SK-N-SH (cell line): ENCODE results near the gene DCX. TPM values are rescaled to one million over a fixed set of nuclear protein-coding genes. Genes with fewer than 3 reads are reported as not detected.

Experiments
- CTCF ChIA-PET: fragments of 300-600, 350-600 bp; formaldehyde crosslinking; extraction: SDS; loops from one replicate; lab custom pipeline; 2021; lab: Yijun Ruan, JAX
- POLR2A ChIA-PET: fragments of 350-600 bp; sonication (Branson Sonifier 250); formaldehyde crosslinking; extraction: SDS; loops from one replicate; lab custom pipeline; 2020; ENCODE audit warnings: antibody characterized with exemption, inconsistent platforms; lab: Yijun Ruan, JAX
- DNase-seq: peaks from one replicate; pipeline ENCODE4 v3.0.0; 2012
- H2AFZ ChIP-seq: fragments of 200-600 bp; sonication (generic); 2 replicates; pipeline ENCODE4 v1.8.1; 2016; ENCODE audit warnings: antibody characterized with exemption, mild to moderate bottlenecking, low read depth
- H3F3A ChIP-seq: fragments of 200-600 bp; sonication (generic); replicated peaks from 2 replicates; pipeline ENCODE3; 2016; ENCODE audit warnings: antibody characterized with exemption, mild to moderate bottlenecking; ENCODE audit not compliant: insufficient read depth
- H3K27ac ChIP-seq, 2 experiments: fragments of 200-500 bp in 1 of 2; fragments of 200-600 bp in 1 of 2; sonication (Bioruptor generic) in 1 of 2; sonication (generic), shearing (Covaris generic) in 1 of 2; 2 replicates each; pipeline versions ENCODE4 v1.5.1 to v1.6.1; 2014 to 2016; ENCODE audit warnings: low read depth in 2 of 2, inconsistent platforms in 1 of 2, low read length in 1 of 2, mild to moderate bottlenecking in 1 of 2, mixed read lengths in 1 of 2
- H3K27me3 ChIP-seq: fragments of 200-600 bp; sonication (generic), shearing (Covaris generic); 2 replicates; pipeline ENCODE4 v1.6.1; 2016; ENCODE audit warnings: mixed run types; ENCODE audit not compliant: insufficient read depth
- H3K36me3 ChIP-seq, 2 experiments: fragments of 200-500 bp in 1 of 2; fragments of 200-600 bp in 1 of 2; sonication (Bioruptor generic) in 1 of 2; sonication (generic) in 1 of 2; replicated peaks in 1 of 2; 2 replicates each; pipeline versions ENCODE3 to v1.5.1; 2014 to 2016; ENCODE audit warnings: low read length in 1 of 2, mild to moderate bottlenecking in 1 of 2; ENCODE audit not compliant: insufficient read depth in 2 of 2, control insufficient read depth in 1 of 2
- H3K4me1 ChIP-seq, 2 experiments: fragments of 200-500 bp in 1 of 2; fragments of 200-600 bp in 1 of 2; sonication (Bioruptor generic) in 1 of 2; sonication (generic), shearing (Covaris generic) in 1 of 2; 2 replicates each; pipeline versions ENCODE4 v1.5.1 to v1.6.1; 2014 to 2016; ENCODE audit warnings: low read depth in 1 of 2, low read length in 1 of 2, mixed run types in 1 of 2; ENCODE audit not compliant: insufficient read depth in 2 of 2, control insufficient read depth in 1 of 2
- H3K4me2 ChIP-seq: fragments of 200-600 bp; sonication (generic), shearing (Covaris generic); 2 replicates; pipeline ENCODE4 v1.6.1; 2017; ENCODE audit warnings: mixed run types
- H3K4me3 ChIP-seq, 2 experiments: fragments of 200-500 bp in 1 of 2; fragments of 200-600 bp in 1 of 2; sonication (Bioruptor generic) in 1 of 2; sonication (generic), shearing (Covaris generic) in 1 of 2; 2 replicates each; pipeline versions ENCODE4 v1.5.1 to v1.8.1; 2014 to 2016; ENCODE audit warnings: low read depth in 2 of 2, inconsistent platforms in 1 of 2, low read length in 1 of 2, mild to moderate bottlenecking in 1 of 2, mixed read lengths in 1 of 2, moderate library complexity in 1 of 2
- H3K79me2 ChIP-seq: fragments of 200-600 bp; sonication (generic); 2 replicates; pipeline ENCODE4 v1.8.1; 2017; ENCODE audit warnings: mild to moderate bottlenecking; ENCODE audit not compliant: insufficient read depth
- H3K9ac ChIP-seq: fragments of 200-600 bp; sonication (generic); 2 replicates; pipeline ENCODE4 v1.6.1; 2017; ENCODE audit warnings: mixed run types
- H3K9me2 ChIP-seq: fragments of 200-600 bp; sonication (generic); 2 replicates; pipeline ENCODE4 v1.6.1; 2017; ENCODE audit warnings: mixed run types
- H3K9me3 ChIP-seq: fragments of 200-600 bp; sonication (generic); 2 replicates; pipeline ENCODE4 v1.6.1; 2017; ENCODE audit warnings: mixed run types, mild to moderate bottlenecking, moderate library complexity
- H4K20me1 ChIP-seq: fragments of 200-600 bp; sonication (generic); 2 replicates; pipeline ENCODE4 v1.6.1; 2017; ENCODE audit warnings: mild to moderate bottlenecking, mixed run types; ENCODE audit not compliant: insufficient read depth
- EP300 ChIP-seq, 2 experiments: IDR thresholded peaks; 2 replicates each; pipeline versions ENCODE4 v1.4.0 to v1.6.1; 2012; ENCODE audit warnings: borderline replicate concordance in 1 of 2, low read depth in 1 of 2, low read length in 1 of 2
- FOXJ3 ChIP-seq: sonication (generic); formaldehyde crosslinking; IDR thresholded peaks from 2 replicates; pipeline ENCODE4 v1.5.1; 2020; ENCODE audit warnings: mild to moderate bottlenecking, missing genetic modification reagents
- FOXM1 ChIP-seq: IDR thresholded peaks from 2 replicates; pipeline ENCODE4 v1.4.0; 2012; ENCODE audit warnings: low read depth, mild to moderate bottlenecking
- GATA2 ChIP-seq: sonication (generic); formaldehyde crosslinking; IDR thresholded peaks from 2 replicates; pipeline ENCODE4 v1.5.0; 2020; ENCODE audit warnings: mild to moderate bottlenecking, missing genetic modification reagents
- MXI1 ChIP-seq: IDR thresholded peaks from 2 replicates; pipeline ENCODE4 v1.6.1; 2012; ENCODE audit warnings: mild to moderate bottlenecking, low read depth, low read length, improper control_type of control experiment
- NFIC ChIP-seq: IDR thresholded peaks from 2 replicates; pipeline ENCODE4 v1.4.0; 2012; ENCODE audit warnings: borderline replicate concordance
- RXRA ChIP-seq: IDR thresholded peaks from 2 replicates; pipeline ENCODE4 v1.4.0; 2012; ENCODE audit warnings: low read depth, mild to moderate bottlenecking, borderline replicate concordance
- TCF12 ChIP-seq: IDR thresholded peaks from 2 replicates; pipeline ENCODE4 v1.4.0; 2012
- TEAD4 ChIP-seq: IDR thresholded peaks from 2 replicates; pipeline ENCODE4 v1.4.0; 2012; ENCODE audit warnings: mild to moderate bottlenecking, borderline replicate concordance; ENCODE audit not compliant: insufficient read depth
- WGBS: methylation state at CpG from one replicate; pipeline ENCODE4 v1.1.6; 2017; ENCODE audit warnings: low lambda C conversion rate; 5-methylcytosine and 5-hydroxymethylcytosine counted together
- polyA plus RNA-seq, 3 experiments: library from polyadenylated mRNA; depleted of rRNA; stranded (reverse); fragments of >200 nt; gene quantifications; 2 replicates each; pipeline ENCODE4 v1.2.3, GENCODE V29; 2012
- TF ChIP-seq, protein P1 (sequence below): IDR thresholded peaks from 2 replicates; pipeline ENCODE4; 2012
- TF ChIP-seq, protein P2 (sequence below): fragments of 200-600 bp; sonication (generic); IDR thresholded peaks from 2 replicates; pipeline ENCODE4 v1.6.1; 2017; ENCODE audit warnings: antibody characterized with exemption, mild to moderate bottlenecking, moderate library complexity
- TF ChIP-seq, protein P3 (sequence below): IDR thresholded peaks from 2 replicates; pipeline ENCODE4 v1.4.0; 2012; ENCODE audit warnings: low read depth, borderline replicate concordance
- TF ChIP-seq, protein P4 (sequence below): IDR thresholded peaks from 2 replicates; pipeline ENCODE4 v1.6.1; 2012; ENCODE audit warnings: mild to moderate bottlenecking, low read depth, low read length, moderate library complexity
- TF ChIP-seq, protein P5 (sequence below): fragments of 150-350 bp; IDR thresholded peaks from 2 replicates; pipeline ENCODE4 v1.6.1; 2017; ENCODE audit warnings: antibody characterized with exemption, low read length, low read depth, borderline replicate concordance

Gene DCX
- polyA plus RNA-seq, 1 of the 3 experiments (the other 2 are of a cell fraction) = 0.26 TPM

DNA sequence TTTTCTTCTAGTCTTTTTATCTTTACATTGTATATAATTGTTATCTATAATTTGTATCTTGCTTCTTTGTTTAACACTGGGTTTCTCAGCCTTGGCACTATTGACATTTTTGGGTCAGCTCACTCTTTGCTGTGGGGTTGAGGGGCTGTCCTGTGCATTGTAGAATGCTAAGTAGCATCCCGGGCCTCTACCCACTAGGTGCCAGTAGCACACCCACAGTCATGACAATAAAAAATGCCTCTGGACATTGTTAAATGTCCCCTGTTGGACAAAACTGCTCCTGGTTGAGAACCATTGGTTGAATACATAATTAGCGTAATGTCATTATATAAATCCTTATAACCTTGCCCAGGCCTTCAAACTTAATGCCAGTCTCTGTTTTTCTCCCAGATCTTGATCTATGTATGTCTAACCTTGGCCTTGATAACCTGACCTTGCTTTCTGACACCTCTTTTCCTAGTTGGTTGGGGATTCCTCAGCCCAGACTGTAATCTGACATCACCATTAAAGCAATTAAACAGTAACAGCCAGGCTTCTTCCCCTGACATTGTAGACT, 46.1 kb downstream of the DCX start (continued):
- TF ChIP-seq, protein P1, sequence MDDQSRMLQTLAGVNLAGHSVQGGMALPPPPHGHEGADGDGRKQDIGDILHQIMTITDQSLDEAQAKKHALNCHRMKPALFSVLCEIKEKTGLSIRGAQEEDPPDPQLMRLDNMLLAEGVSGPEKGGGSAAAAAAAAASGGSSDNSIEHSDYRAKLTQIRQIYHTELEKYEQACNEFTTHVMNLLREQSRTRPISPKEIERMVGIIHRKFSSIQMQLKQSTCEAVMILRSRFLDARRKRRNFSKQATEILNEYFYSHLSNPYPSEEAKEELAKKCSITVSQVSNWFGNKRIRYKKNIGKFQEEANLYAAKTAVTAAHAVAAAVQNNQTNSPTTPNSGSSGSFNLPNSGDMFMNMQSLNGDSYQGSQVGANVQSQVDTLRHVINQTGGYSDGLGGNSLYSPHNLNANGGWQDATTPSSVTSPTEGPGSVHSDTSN = no peak
- TF ChIP-seq, protein P2, sequence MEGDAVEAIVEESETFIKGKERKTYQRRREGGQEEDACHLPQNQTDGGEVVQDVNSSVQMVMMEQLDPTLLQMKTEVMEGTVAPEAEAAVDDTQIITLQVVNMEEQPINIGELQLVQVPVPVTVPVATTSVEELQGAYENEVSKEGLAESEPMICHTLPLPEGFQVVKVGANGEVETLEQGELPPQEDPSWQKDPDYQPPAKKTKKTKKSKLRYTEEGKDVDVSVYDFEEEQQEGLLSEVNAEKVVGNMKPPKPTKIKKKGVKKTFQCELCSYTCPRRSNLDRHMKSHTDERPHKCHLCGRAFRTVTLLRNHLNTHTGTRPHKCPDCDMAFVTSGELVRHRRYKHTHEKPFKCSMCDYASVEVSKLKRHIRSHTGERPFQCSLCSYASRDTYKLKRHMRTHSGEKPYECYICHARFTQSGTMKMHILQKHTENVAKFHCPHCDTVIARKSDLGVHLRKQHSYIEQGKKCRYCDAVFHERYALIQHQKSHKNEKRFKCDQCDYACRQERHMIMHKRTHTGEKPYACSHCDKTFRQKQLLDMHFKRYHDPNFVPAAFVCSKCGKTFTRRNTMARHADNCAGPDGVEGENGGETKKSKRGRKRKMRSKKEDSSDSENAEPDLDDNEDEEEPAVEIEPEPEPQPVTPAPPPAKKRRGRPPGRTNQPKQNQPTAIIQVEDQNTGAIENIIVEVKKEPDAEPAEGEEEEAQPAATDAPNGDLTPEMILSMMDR = no peak
- TF ChIP-seq, protein P3, sequence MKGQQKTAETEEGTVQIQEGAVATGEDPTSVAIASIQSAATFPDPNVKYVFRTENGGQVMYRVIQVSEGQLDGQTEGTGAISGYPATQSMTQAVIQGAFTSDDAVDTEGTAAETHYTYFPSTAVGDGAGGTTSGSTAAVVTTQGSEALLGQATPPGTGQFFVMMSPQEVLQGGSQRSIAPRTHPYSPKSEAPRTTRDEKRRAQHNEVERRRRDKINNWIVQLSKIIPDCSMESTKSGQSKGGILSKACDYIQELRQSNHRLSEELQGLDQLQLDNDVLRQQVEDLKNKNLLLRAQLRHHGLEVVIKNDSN = no peak
- TF ChIP-seq TCF12 (no peak; the same call in 1 of the 2 replicates), NFIC (no peak), TEAD4 (no peak), RXRA (no peak), FOXM1 (no peak), MXI1 (no peak), FOXJ3 (no peak)
- TF ChIP-seq, protein P4, sequence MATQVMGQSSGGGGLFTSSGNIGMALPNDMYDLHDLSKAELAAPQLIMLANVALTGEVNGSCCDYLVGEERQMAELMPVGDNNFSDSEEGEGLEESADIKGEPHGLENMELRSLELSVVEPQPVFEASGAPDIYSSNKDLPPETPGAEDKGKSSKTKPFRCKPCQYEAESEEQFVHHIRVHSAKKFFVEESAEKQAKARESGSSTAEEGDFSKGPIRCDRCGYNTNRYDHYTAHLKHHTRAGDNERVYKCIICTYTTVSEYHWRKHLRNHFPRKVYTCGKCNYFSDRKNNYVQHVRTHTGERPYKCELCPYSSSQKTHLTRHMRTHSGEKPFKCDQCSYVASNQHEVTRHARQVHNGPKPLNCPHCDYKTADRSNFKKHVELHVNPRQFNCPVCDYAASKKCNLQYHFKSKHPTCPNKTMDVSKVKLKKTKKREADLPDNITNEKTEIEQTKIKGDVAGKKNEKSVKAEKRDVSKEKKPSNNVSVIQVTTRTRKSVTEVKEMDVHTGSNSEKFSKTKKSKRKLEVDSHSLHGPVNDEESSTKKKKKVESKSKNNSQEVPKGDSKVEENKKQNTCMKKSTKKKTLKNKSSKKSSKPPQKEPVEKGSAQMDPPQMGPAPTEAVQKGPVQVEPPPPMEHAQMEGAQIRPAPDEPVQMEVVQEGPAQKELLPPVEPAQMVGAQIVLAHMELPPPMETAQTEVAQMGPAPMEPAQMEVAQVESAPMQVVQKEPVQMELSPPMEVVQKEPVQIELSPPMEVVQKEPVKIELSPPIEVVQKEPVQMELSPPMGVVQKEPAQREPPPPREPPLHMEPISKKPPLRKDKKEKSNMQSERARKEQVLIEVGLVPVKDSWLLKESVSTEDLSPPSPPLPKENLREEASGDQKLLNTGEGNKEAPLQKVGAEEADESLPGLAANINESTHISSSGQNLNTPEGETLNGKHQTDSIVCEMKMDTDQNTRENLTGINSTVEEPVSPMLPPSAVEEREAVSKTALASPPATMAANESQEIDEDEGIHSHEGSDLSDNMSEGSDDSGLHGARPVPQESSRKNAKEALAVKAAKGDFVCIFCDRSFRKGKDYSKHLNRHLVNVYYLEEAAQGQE = no peak

DNA sequence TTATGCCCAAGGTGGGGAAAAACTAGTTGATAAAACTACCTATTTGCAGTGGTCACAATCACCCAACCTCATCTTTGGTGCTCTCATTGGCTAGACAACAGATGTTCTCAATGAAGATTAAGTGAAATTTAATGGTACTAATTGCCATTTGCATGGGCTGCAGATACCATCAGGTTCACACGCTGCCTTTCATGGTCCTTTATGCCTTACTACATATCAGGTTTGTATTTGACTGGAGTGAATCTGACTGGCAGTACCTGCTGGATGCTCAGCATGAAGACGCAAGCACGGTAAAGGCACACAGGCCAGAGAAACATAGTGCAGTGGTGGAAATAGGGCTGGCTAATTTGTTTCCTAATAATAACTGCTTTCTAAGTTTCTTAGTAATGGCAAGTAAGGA, 48.3 kb downstream of the DCX start:
- H3K9me2 ChIP-seq = no peaks in the 10 kb centered on the region

More for the DNA sequence above, 48.3 kb downstream of the DCX start:
- no peaks in the 10 kb centered on the region for H4K20me1 ChIP-seq
- no peaks in the 10 kb centered on the region for H3K79me2 ChIP-seq
- TF ChIP-seq, protein P5, sequence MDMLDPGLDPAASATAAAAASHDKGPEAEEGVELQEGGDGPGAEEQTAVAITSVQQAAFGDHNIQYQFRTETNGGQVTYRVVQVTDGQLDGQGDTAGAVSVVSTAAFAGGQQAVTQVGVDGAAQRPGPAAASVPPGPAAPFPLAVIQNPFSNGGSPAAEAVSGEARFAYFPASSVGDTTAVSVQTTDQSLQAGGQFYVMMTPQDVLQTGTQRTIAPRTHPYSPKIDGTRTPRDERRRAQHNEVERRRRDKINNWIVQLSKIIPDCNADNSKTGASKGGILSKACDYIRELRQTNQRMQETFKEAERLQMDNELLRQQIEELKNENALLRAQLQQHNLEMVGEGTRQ = no peak
- TF ChIP-seq EP300 (IDR thresholded peaks at IDR 0.05; ENCODE audit: borderline replicate concordance in 1 of 2, low read depth in 1 of 2, low read length in 1 of 2) = 0 out of 4 replicates have a peak, but pooled peaks of 1 of the 2 experiments have one; percentile 42
- TF ChIP-seq GATA2 (CRISPR knock-in tag) = peak; percentile 43
- TF ChIP-seq, all 33 proteins: peak for 2
- ChIA-PET POLR2A (no interaction called here), CTCF (no interaction called here)
- peaks cover 0 to 10% of the 10 kb centered on the region in 2 experiments; a peak in 2 of 4 replicates for H3K4me1 ChIP-seq
- no peaks in the 10 kb centered on the region for H3F3A ChIP-seq
- no peaks in the 10 kb centered on the region for H3K9me3 ChIP-seq
- no peak for DNase-seq
- peak overlapping the region in 1 of 2 experiments; percentile 63; a peak in 2 of 4 replicates for H3K27ac ChIP-seq
- no peak overlapping the region for H3K9ac ChIP-seq
- no peak overlapping the region for H3K4me3 ChIP-seq
- H2AFZ ChIP-seq = no peak overlapping the region
- H3K27me3 ChIP-seq = no peaks in the 10 kb centered on the region
- no peak overlapping the region for H3K4me2 ChIP-seq
- WGBS = 23% methylated on average over 3 of the region's 3 CpGs
- no peaks in the 10 kb centered on the region for H3K36me3 ChIP-seq
